GM19351 (cell line): ENCODE results near the gene MRPS27.
A peak's percentile ranks its signal among the peaks of the same experiment; 100 is the strongest.

Experiments used
- ATAC-seq: cut with Tn5 transposase; IDR thresholded peaks from one replicate; pipeline ENCODE4 v1.9.1; 2021; ENCODE audit warnings: mild to moderate bottlenecking, moderate library complexity; ENCODE audit not compliant: unreplicated experiment

MRPS27 gene

DNA sequence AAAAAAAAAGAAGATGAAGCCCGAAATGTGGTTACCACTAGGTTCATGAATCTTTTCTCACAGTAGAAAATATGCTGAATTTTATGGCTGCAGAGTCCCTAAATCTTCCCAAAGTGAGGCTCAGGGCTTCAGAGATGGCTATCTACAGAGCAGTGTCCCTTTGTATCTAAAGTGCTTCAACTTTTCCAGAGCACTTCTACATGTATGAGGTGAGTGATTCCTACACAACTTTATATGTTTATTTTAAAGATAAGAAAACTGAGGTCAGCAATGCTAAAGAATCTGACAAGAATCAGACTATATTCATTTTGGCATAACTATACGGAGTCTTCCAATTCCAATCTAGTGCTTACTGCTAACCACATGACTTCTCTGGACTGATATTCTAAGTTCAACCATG lies 53.2 kb downstream of the MRPS27 start:
- no peak for ATAC-seq

DNA sequence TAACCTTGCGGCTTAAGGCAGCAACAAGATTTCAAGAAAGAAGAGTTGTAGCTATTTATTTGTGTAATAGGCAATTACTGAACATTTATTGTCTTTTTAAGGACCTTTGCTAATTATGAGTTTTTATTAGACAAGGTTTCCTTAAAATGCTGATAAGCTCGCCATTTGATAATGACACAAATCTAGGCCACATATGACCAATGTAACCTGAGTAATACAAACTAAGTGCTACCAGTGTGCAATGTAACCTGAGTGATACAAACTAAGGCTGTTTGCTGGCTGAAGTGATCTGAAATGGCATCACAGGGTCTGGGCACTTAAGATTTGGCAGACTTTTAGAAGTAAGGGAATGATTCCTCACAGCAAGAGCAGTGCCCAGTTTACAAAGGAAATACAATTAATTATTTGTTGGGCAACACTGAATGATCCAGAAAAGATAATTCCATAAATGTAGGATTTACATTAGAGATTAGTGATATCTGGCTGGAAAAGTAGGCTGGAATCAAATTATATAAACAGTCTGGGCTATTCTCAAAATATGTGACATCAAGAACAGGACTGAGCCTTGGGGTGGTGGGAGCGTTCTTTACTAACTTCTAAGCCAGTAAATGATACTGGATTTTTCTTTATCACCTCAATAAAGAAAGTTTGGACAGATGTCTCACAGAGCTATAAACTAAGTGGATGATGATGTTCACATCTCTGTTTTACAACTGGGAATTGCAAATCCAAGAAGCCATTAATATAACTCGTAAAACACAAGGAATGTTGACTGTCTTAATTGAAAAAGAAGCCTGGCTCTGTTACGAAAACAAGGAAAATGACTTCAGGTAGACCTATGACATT lies 54.8 kb downstream of the MRPS27 start:
- no peak for ATAC-seq

DNA sequence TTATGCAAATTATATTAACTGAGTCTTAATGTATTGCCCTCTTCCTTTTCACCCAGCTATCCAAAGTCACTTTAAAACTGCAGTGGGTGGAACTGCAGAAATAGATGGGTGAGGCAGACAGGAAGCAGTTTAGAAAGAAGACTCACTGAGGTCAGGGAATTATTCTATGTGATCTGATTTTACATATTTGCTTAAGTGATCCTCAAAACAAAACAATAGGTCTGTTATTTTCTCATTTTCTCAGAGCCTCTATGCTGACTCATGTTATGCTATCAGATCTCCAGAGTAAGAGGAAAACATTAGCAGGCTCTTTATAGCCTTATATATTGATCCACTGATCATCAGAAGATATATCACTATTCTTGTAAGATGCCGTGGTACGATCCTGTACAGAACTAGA lies 63.5 kb downstream of the MRPS27 start:
- no peak for ATAC-seq

DNA sequence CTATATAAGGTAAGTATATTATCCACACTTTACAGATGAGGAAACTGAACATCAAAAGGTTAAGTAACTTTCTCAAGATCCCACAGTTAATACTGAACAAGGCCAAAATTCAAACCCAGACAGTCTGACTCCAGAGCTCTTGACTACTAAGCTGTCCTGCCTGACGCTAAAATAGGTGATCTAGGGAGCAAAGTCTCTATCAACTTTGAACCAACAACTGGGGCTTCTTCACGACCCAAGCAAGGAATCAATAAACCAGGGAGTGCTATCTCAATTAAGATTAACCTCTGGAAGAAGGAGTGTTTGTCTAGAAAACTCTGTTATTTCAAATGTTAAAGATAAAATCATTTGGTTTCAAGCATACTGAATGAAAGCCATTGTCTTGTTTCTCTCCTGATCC lies 64.4 kb downstream of the MRPS27 start:
- no peak for ATAC-seq

DNA sequence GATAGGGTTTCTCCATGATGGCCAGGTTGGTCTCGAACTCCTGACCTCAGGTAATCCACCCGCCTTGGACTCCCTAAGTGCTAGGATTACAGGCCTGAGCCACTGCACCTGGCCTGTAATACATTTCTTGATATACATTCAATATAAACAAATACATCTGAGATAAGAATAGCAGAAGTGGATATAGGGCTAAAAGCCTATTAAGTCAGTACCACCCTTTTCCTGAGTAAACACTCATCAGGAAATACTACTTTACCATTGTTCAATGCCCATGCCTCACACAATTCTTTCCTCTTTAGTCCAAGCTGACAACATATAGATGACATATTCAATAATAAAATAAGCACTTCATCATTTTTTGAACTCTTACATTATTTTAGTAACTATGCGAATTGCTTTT lies 64.8 kb downstream of the MRPS27 start:
- ATAC-seq: no peak

DNA sequence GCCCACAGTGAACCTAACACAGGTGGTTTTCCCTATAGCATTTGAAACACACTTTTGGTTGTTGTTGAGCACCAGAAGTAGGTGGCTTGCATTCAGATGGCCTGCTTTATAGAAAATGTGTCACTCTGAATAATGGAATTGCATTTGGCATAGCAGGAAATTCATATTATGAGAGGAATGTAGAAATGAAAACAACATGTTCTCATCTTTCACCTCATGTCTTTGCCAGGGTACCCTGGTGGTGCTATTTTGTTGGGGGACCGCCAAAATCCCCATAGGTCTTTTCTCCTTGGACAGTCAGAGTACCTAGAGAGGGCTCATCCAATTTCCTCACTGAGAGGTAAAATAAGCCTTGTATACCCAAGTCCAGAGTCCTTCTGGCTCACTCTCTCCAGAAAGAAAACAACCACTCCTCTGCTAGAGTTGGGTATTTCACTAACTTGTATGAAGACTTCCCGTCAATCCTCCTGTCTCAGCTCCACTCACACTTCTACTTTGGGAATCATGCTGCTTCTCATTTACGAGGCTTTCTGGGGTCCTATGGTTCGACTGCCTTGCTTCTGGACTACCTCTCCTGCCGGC lies 67.4 kb downstream of the MRPS27 start:
- ATAC-seq: no peak

DNA sequence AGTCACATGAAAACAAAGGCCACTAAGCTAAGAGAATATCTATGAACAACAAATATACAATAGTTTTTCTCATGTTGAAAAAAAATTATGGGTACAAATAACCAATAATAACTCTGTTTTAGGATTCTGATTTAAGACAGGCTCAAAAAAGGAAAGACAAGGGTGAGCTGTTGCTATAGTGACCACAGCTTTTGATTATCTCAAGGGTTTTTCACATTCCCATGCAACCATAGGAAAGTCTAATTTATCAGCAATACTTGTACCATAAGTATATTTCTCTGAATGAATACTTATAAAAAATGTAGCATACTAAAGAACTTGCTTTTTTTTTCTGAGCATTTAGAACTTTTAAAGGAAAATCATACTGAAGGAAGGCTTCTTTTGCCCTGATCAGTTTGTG lies 68.0 kb downstream of the MRPS27 start:
- ATAC-seq: no peak

DNA sequence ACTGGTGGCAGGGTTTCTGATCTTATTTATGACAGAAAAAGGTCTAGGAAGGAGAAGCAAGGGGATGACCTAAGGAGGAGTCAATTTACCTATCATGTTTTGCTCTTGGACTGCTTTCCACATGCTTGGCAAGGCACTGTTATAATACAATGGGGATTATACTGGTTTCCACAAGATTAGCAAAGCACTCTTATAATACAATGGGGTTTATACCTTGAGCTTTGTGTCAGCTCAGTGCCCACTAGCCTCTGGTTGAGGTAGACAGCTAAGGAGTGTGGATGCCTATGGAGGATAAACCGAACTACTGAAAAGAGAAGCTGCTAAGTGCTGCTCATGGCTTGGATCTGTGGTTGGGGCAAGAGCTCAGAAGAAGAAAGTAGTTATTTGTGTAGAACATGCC lies 68.7 kb downstream of the MRPS27 start:
- ATAC-seq: no peak

DNA sequence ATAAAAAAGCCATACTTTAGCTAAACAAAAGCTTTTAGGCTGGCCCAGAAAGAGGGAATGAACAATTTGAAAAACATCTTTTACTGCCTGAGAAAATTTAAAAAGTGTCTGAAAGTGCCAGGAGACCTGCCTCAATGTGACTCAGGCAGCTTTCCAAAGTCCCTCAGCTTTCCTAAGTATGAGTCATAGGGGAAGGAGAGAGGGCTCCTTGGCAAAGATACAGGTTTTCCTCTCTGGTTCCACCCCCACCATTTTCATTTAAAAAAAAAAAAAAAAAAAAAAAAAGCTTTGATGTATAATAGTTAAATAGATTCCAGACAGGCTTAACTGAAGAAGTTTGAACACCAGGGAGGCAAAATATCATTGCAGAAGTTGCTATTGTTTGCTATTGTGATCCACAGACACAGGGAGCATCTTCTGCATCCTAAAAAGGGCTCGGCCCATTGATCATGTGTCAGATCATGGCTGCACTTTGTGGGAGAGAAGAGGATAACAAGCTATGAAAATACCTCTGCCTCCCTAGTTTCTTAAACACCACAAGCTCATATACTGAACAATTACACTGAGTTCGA lies 71.5 kb downstream of the MRPS27 start:
- no peak for ATAC-seq

DNA sequence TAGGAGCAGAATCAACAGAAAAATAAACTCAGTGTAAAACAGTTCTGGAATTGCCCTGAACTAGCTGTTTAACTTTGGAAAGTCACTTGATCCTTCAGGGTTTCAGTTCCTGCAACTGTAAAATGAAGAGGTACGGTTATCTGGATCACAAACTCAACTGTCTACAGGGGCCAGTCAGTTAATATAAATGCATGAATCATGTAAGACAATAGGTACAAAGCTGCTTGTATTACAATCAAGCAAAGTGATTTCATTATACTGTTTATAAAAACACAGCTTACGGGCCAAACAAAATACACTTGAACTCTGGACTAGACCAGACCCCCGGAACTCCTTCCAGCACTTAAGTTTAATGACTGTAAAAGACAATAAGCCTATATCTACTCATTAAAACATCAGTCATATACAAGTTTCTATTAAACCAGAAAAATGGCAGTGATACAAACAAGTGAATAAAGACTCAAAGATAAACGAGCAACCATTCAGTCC lies 73.0 kb downstream of the MRPS27 start:
- ATAC-seq: no peak

DNA sequence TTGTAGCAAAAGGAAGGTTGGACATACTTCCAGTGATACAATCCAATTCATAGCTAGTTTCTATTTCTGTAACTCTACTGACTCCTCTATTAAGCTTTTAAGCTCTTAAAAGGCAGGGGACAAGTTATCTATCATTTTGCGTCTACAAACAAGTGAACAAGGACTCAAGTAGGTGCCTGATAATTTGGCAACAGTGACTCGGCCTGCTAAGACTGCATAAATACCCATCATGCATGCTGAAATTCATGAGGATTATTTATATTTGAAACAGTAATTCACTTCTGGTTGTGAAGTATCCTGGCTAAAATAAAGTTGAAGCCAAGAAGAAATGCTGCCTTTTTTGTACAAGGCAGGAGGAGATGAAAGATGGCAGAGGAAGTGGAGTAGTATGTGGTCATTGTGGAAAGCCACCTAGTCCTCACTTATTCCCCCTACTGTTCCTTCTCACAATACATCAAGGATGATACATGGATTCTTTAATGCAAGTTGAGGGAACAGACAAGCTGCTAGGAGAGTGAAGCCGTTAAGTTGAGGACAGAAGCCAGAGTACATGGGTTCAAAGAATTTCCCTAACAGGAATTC lies 74.0 kb downstream of the MRPS27 start:
- no peak for ATAC-seq

DNA sequence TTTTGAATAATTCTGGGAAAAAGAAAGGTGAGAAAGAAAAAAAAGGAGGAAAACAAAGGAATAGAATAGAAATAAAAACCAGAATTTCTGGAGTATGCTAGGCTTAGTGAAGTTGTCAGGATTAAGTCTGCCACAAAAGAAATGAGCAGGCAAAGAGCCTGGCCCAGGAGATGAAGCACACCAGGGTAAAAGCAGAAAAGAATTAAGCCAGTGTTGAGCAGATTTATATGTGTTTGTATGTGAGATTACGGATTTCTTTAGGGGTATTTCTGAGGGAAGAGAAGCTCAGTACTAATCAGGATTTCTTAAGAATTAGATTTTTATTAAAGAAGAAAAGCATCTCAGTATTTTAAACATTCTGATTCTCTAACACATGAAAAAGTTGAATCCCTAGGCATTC lies 74.5 kb downstream of the MRPS27 start:
- no peak for ATAC-seq

DNA sequence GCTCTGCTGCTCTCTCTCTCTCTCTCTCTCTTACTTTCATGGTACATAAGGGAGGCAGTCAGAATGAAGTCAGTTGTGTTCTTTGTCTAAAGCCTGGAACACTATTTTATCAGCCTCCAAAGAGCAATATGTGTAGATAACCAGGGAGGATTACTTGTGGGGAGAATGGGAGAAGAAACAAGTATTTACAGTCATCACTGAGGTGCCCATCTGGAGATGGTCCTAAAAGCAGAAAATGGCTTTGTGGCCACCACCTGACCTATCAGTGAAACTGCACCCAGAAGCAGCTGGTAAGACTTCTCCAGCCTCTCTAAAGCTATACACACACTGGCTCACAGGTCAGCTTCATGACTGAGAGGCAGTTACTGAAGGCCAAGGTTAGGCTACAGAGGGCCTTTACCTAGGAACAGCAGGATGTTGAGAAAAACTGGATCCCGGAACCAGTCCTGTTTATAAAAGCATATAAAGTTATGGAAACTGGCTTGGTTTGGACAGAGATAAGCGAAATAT lies 75.1 kb downstream of the MRPS27 start:
- peak; percentile 88 for ATAC-seq

DNA sequence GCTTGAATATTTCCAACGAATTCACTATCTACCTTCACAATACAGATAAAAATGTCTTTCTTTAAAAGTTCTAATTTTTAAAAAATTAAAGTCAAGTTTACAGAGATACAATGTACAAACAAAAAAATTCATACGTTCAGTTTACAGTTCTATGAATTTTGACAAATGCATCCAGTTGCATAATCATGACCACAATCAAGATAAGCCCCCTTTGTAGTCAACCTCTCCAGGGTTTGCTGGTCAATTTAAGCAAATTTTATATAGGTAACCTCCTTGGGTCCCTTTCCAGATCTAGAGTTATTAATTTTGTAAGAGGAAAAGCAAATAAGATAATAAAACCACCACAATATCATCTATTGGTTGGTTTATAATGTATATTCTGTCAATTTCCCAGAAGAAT lies 76.3 kb downstream of the MRPS27 start:
- no peak for ATAC-seq

DNA sequence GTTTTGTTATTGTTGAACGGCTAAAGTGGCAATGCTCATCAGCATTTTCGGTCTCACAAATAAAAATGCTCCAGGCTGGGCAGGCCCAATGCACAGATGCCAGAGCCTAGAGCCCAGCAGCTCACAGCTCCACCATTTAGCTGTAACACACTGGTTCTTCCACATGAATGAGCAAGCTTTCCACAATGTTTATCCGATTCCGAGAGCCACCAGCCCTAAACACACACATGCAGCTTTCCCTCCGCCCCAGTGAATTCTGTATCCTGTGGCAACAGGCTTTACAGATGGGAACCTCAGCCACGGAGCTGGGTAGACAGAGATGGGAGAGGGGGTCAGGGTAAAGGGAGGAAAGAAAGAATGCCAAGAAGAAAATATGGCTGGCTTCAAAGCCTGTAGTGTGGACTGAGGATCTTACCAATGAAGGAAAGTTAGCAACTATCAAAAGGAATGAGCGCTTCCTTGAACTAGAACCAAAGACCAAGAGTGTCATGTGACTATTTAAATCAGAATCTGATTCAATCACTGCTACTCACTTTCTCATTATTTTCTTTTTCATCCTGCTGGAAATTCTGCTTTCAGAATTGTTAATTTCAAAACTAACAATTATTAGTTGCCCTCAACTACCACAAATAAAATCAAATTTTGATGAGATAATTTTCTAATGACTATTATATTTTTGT lies 77.1 kb downstream of the MRPS27 start:
- ATAC-seq: no peak

DNA sequence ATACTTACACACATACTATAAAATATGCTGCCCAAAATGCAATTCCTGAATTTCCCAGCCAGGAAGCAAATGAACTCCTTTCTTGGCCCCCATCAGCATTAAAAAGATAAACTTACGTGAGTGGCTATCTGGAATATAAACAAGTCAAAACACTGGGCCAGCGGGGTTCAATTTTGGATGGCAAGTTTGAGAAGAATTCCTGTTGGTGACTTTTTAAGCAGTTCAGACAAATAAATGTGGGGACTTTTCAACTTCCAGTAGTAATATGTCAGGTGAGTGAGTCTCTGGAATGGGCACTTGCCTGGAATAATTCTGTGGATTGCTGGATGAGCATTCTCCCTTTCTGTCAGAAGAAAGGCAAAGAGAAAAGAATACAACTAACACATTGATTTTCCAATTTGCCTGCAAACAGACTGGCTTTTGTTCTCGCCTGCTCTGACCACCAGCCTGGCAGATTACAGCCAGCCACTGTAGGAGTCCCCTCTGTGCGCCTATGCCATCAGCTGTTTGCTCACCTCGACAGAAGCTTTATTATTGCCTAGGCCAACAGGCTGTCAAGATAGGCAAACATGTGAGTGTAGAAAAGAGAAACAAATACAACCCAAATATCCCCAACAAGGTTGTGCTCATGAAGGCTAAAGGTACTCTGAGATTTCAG lies 78.6 kb downstream of the MRPS27 start:
- ATAC-seq: no peak

DNA sequence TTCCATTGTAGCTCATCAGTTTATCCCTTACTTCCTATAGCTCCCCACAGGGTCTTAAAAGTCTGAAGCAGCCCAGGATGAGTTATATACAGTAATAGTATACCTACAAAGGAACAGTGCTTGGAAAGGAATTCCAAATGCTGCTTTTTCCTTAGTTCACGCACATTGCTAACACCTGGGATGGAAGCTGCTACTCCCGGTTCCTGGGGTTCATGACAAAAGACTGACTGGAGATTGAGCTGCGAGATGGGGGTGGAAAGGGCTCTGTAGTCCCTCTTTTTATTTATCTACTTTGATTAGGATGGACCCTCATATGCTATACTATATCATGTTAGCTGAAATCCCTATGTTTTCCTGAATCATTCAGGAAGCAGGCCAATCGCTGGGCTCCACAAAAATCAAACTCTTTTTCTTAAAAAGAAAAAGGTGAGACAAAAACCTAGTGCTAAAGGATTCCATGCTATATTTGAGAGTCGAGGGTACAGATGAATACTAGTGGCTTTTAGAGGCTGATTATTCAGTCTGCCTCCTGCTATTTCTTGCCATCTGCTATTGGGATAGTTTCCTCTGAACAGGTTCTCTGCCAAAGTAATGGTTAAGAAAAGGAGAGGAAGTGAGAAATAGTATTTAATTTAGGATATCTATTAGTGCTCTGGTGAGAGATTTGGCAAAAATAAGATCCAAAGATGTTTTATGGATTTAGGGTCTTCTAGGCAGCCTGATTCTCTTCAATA lies 81.2 kb downstream of the MRPS27 start:
- no peak for ATAC-seq

DNA sequence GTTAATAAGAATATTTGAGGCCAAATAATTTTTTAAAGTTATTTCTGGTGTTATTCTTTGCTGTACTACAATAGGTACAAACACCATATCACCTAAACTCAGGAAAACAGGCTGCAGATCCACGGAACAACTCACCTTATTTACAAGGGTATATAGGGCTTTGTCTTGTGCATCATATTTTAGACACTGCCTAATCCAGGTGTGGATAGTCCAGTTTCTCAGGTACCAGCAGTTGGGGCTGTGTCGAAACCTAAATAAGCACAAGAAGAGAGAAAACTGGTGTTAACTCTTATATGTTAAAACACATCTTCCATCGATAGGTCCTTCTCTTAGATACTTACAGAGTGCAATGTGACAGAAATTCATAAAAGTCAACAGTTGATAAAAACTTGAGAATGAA lies 82.2 kb downstream of the MRPS27 start:
- no peak for ATAC-seq

DNA sequence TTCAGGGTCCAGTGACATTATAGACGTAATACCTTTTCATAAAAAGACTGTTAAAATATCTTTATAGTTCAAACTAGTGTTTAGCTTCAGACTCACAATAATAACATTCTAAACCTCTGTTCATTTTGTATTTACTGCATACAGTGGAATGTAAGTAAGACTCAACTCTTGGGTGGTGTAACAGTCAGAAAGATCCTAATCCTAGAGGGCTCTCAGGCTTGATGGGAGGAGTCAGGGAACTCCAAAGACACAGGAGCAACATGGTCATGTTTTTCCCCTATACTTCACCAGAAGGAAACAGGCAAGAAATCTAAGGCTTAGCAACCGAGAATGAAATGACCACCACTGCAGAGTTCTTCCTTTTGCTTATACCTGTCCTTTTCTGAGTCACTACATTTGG lies 82.6 kb downstream of the MRPS27 start:
- ATAC-seq: no peak

DNA sequence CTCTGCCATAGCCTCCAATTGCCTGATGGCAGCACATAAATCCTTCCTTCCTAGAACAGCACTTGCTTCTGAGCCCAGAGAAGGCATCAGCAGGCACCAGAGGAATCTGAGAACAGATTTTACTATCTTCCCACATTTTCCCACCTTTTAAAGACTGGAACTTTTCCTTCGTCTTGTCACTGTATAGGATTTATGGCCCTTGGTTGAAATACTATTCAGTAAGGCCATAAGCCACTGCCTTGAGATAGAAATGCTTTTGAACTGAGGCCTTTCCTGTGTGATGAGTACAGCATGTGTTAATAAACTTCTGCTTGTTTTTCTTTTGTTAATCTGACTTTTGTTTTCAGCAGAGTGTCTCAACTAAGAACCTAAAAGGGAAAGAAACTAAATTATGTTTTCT lies 84.3 kb downstream of the MRPS27 start:
- ATAC-seq: no peak
